Nephron (organoid): ENCODE results near the gene FIBIN.
A peak's percentile ranks its signal among the peaks of the same experiment; 100 is the strongest.

Source experiments
- H3K27ac Mint-ChIP-seq, 3 experiments: 2 replicates each; pipeline ENCODE4 v1.8.0; 2020; ENCODE audit warnings: mixed read lengths in 3 of 3, mild to moderate bottlenecking in 2 of 3, moderate library complexity in 1 of 3
- H3K27me3 Mint-ChIP-seq: 2 replicates; pipeline ENCODE4 v1.8.0; 2021; ENCODE audit warnings: low read depth, mild to moderate bottlenecking, moderate library complexity, mixed read lengths
- H3K36me3 Mint-ChIP-seq: 2 replicates; pipeline ENCODE4 v1.8.0; 2020; ENCODE audit warnings: low read depth, mixed read lengths
- H3K4me1 Mint-ChIP-seq: 2 replicates; pipeline ENCODE4 v1.8.0; 2020; ENCODE audit warnings: mixed read lengths
- H3K4me3 Mint-ChIP-seq, 3 experiments: 2 replicates each; pipeline ENCODE4 v1.8.0; 2020; ENCODE audit warnings: mild to moderate bottlenecking in 3 of 3, mixed read lengths in 3 of 3, moderate library complexity in 2 of 3
- H3K9me3 Mint-ChIP-seq: 2 replicates; pipeline ENCODE4 v1.8.0; 2020; ENCODE audit warnings: mixed read lengths
- TF ChIP-seq, protein P1 (sequence below), 3 experiments: fragments of 200-600 bp; sonication (generic); IDR thresholded peaks; one replicate each; pipeline ENCODE4 v1.5.0; 2021; ENCODE audit warnings: antibody characterized with exemption in 3 of 3; ENCODE audit not compliant: unreplicated experiment in 3 of 3

FIBIN gene

DNA sequence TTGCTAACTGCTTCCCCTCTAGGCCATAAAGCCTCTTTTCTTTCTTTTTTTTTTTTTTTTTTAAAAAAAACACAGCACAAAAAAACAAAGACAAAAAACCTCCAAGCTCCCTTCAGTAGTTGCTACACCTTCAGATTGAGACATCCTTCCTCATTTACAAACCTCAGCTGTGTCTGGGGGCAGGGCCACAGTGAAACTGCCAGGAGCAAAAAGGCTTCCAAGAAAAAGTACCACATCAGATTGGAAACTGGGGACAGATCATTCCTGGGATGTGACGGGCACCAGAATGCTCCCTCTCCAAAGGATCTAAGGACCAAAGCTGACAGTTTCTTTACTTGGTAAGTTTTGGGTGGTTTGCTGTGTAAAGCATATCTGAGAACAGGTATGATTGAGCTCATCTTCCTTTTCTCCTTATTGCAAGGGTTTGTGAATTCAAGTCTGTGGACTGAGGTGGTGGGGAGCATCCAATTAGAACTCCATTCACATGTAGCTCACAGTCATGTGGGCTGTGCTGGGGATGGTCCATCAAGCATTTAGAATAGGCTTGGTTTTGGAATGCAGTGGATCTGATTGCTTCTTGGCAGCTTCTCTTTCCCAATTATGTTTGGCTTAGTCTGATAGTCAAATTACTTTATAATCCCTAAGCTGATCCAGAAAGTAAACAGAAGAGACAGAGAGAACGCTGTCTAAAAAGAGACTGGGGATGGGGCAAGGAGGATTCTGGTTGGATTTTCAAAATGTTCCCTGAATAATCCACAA, 47.4 kb downstream of the FIBIN start:
- no peak overlapping the region for H3K4me3 Mint-ChIP-seq
- no peaks in the 10 kb centered on the region for H3K36me3 Mint-ChIP-seq
- peaks cover 43% of the 10 kb centered on the region for H3K9me3 Mint-ChIP-seq
- peaks cover 3% of the 10 kb centered on the region for H3K27me3 Mint-ChIP-seq
- peak overlapping the region in 1 of 3 experiments; percentile 75 for H3K27ac Mint-ChIP-seq
- H3K4me1 Mint-ChIP-seq: peaks cover 8% of the 10 kb centered on the region
- TF ChIP-seq, protein P1, sequence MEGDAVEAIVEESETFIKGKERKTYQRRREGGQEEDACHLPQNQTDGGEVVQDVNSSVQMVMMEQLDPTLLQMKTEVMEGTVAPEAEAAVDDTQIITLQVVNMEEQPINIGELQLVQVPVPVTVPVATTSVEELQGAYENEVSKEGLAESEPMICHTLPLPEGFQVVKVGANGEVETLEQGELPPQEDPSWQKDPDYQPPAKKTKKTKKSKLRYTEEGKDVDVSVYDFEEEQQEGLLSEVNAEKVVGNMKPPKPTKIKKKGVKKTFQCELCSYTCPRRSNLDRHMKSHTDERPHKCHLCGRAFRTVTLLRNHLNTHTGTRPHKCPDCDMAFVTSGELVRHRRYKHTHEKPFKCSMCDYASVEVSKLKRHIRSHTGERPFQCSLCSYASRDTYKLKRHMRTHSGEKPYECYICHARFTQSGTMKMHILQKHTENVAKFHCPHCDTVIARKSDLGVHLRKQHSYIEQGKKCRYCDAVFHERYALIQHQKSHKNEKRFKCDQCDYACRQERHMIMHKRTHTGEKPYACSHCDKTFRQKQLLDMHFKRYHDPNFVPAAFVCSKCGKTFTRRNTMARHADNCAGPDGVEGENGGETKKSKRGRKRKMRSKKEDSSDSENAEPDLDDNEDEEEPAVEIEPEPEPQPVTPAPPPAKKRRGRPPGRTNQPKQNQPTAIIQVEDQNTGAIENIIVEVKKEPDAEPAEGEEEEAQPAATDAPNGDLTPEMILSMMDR (IDR thresholded peaks at IDR 0.05; ENCODE audit: unreplicated experiment in 3 of 3): no peak
